ENCODE data around the gene SNED1. TPM values are rescaled to one million over a fixed set of nuclear protein-coding genes. Genes with fewer than 3 reads are reported as not detected.
"Not testable (repeated sequence)": the region's sequence is repeated elsewhere in the genome, so short reads cannot be mapped to it uniquely, and the experiment has no call there.

The SNED1 gene
- total RNA-seq, 1 donor from 2014 or later: 40.9 TPM

GRCh38 chr2:241084856-241085444 lies 86.5 kb downstream of the SNED1 start:
- DNase-seq (ENCODE audit: low spot score): no peak

- no peak for DNase-seq (ENCODE audit: low spot score)
Observed at GRCh38 chr2:241087420-241088268, 89.2 kb downstream of the SNED1 start.

DNA sequence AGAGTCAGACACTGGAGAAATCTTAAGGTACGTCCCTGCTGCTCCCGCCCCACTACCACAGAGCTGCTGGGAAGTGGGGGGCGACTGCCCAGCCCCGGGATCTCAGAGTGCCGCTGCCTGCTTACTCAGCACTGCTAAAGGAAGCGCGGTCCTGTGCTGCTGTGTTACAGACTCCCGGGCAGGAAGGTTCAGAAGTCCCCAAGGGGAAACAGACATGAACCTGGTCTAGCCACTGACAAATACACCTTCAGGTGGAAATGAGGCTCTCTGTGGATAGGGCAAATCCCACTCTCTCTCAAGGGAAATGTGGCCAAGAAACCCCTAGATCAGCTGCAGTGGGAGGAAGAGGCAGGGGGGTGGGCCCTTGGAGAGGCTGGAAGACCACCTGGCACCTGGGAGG lies 90.0 kb downstream of the SNED1 start:
- DNase-seq (ENCODE audit: low spot score): no peak

DNA sequence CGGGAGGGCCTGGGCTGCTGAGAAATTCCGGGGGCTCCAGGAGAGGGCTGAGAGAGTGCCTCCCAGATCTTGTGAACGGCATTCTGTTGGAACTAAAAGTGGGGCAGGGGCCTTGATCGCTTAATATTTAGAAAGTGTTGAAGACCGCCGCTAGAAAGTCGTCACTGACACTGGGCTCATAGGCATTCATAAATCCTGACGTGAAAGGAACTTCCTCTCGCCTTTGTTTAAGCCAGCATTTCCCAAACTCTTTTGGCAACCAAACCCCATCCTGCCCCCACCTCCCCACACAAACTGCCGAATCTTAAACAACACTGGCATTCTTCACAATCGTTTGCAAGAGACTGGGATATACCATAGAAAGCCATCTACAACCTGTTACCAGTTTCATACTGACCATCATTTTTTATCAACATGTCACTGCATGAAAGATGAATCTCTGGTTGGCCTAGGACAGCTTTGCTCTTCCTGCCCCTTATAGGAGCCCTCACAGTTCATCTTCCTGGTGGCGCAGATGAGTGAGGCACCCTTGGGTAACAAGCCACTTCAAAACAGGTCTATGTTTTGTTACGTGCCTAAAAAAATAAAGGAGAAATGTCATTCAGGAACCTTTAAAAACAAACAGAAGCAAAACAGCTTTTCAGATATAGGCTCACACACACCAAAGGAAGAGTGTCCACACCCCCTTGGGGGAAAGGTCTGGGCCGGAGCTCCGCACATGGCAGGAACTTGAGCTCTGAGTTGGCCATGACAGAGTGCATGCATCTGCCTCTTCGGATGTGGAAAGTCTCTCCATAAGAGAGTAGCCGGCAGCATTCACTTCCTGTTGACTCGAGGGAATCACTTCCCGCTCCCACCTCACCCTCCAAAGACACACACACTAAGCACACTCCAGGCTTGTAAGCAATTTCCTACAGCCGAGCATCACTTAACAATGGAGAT lies 90.6 kb downstream of the SNED1 start:
- no peak for DNase-seq (ENCODE audit: low spot score)

- no peak for DNase-seq (ENCODE audit: low spot score)
Observed at GRCh38 chr2:241091201-241091600, 92.8 kb downstream of the SNED1 start.

DNA sequence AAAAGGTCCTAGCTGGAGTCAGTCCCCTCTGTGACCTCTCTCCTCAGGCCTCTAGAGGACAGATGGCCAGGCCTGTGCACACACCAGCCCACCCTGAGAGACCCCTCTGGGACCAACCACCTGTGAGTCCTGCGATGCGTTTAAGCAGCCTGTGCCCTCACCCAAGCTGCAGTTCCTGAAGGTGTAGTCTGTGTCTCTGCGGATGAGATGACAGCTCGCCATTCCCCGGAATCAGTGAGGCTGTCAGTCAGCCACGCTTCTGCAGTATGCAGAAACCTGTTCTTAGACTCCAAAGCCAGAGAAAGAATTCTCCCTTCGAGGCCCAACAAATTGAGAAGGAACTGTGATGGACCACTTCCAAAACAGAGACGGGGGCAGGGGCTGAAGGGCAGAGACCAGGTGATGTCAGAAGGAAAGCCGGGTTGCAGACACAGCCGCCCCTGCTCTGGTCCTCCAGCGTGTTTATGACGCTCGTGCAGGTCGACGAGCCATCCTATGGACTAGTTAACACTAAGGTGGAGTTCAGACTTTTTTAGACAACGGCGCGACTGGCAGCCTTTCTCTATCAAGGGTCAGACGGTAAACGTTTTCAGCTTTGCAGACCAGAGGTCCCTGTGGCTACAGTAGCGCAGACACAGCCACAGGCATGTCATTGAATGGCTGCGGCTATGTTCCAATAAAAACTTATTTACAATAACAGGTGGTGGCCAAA lies 93.5 kb downstream of the SNED1 start:
- no peak for DNase-seq (ENCODE audit: low spot score)

- DNase-seq (ENCODE audit: low spot score): no peak
Observed at GRCh38 chr2:241092677-241093076, 94.3 kb downstream of the SNED1 start.

DNA sequence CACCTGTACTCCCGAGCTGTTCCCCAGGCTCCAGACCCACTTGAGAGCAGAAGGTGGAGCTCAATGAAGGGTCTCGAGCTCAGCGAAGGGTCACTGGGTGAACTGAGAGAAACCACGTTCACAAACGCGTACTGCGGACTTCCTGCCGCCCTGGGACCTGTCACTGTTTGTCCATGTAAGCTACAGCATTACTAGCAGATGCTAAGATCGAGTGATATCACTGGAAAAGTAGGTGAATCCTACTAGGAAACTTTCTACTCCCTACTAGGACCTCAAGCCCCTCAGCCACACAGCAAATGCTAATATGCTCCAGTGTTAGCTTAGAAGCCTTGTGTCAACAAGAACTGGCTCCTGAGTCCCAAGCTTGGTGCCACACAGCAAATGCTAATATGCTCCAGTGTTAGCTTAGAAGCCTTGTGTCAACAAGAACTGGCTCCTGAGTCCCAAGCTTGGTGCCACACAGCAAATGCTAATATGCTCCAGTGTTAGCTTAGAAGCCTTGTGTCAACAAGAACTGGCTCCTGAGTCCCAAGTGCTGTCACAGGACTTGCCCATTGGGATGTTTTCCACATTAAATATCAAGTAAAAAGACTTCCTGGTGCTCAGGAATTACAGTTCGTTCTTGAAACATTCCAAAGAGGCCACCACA lies 94.8 kb downstream of the SNED1 start:
- DNase-seq (ENCODE audit: low spot score): not testable (repeated sequence)

DNA sequence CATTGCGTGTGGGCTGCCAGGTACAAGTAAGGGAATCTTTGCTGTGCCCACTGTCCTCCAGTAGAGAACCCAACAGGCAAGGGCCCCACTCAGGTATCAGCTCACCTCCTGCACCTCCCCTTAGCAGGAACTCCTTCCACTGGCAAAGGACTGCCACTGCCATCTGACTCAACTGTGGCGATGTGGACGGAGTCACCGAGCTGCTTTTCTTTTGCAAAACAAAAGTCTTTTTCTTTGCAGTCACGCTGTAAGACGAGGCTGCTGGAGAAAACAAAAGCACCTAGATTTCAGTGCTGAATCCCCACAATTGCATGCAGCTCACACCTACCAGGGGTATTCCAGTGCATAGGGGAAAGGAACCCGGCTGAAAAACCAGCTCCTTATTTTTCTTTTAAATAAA lies 95.8 kb downstream of the SNED1 start:
- DNase-seq (ENCODE audit: low spot score): no peak

- no peak for DNase-seq (ENCODE audit: low spot score)
Observed at GRCh38 chr2:241094924-241095420, 96.6 kb downstream of the SNED1 start.

DNA sequence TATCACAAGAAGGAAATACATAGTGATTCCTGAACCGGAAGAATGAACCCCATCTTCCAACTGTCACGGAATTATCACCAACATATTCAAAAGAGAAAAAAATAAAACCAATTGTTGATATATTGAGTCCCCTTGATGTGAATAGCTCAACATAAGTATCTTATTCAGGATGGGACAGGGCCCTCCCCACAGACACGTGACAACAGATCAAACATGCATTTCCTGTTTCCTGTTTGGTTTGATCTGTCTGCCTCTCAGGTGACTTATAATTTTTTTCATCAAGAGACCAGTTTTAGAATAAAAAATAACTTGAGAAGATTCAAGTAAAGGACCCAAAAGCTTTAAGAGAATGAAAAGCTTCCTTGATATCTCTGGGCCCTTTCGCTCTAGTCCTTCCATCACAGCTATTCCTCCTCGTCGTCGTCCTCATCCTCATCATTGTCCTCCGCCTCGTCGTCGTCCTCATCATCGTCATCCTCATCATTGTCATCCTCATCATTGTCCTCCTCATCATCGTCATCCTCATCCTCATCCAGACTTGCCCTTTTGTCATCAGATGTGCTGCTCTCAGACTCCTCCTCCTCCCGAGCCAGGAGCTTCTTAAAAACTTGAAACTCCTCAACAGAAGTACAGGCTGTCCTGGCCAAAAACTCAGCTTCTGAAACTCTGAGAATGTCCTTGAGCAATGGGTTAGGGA lies 97.3 kb downstream of the SNED1 start:
- DNase-seq (ENCODE audit: low spot score): no peak

- DNase-seq (ENCODE audit: low spot score): no peak
Observed at GRCh38 chr2:241096979-241097378, 98.6 kb downstream of the SNED1 start.

DNA sequence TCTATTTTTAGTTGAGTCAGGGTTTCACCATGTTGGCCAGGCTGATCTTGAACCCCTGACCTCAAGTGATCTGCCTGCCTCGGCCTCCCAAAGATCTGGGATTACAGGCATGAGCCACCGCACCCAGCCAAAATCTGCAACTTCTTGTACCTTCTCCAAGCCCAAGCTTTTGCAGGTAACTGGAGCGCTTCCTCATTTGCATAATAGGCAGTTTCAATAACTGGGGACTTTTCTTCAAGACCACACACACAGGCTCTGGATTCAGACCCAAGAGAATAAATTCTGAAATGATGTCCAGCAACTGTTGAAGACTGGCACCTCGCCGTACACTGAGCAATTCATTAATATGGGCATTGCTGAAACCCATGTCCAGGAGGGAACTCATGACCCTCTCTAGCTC lies 100.8 kb downstream of the SNED1 start:
- no peak for DNase-seq (ENCODE audit: low spot score)

DNA sequence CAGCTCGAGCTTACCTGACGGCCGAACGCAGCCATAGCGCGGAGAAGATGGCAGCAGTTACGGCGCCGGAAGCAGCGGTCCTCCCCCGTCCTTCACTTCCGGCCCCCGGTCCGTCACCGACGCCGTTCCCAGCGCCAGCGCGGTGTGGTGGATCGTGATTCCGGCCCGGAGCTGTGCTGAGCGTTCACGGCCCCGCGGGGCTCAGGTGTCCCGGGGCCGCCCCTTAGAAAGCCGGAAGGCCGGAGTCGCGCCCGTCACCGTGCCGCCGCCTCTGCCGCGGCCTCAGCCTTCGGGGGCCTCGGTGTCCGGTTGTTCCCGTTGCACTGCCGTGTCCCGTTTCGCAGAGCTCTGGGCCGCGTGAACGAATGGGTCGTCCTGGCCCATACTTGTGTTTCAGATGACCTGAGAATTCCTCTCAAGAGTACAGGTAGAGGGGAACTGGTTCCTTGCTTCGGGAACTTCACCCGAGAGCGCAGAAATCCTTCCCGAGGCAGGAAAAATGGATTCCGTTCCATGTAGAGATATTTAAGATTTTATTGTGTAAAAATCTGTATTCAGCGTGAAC lies 103.9 kb downstream of the SNED1 start, which contains the start of gene MTERF4:
TSS of gene MTERF4 (minus strand) at position 49 of the 565 bp plus-strand sequence. CDS start at position 35, 14 bp downstream.
- peak; percentile 84 for DNase-seq (ENCODE audit: low spot score)

GRCh38 chr2:241103176-241103595 lies 104.8 kb downstream of the SNED1 start:
- no peak for DNase-seq (ENCODE audit: low spot score)

- DNase-seq (ENCODE audit: low spot score): not testable (repeated sequence)
Observed at GRCh38 chr2:241104611-241105010, 106.2 kb downstream of the SNED1 start.

GRCh38 chr2:241105641-241106040 lies 107.2 kb downstream of the SNED1 start:
- no peak for DNase-seq (ENCODE audit: low spot score)

DNA sequence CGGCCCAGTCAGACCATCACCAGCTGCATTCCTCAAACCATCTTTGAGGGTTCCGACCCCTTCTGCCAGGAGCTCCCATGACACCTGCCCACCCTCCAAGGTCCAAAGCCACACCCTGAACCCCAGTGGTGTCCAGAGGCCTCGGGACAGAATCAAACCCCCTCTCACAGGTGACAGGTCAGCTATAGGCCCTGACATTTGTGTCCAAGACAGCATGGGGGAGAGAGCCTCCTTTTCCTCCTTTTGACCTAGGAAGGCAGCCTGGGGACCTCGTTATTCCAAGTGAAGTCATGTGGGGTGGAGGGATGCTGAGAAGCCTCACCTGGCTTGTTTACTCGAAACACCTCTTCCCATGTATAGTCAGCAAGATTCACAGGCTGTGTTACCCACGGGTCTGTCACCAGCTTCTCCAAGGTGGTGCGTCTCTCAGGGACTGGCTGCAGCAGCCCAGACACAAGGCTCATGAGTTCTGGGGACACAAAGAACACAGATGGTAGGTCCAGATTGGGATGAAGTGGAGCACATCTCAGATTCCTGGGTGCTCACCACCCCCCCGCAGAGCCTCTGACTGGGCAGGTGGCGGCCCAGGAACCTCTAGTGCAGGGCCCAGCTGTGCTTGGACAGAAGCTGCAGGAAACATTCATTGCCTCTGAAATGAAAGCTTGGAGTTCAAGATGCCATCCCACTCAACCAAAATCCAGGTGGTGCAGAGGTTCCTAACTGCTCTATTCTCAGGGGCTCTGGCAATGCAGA lies 108.8 kb downstream of the SNED1 start:
- DNase-seq (ENCODE audit: low spot score): no peak
